ENCODE measurements around the gene RHOBTB3.
A peak's percentile ranks its signal among the peaks of the same experiment; 100 is the strongest.

Gene RHOBTB3

DNA sequence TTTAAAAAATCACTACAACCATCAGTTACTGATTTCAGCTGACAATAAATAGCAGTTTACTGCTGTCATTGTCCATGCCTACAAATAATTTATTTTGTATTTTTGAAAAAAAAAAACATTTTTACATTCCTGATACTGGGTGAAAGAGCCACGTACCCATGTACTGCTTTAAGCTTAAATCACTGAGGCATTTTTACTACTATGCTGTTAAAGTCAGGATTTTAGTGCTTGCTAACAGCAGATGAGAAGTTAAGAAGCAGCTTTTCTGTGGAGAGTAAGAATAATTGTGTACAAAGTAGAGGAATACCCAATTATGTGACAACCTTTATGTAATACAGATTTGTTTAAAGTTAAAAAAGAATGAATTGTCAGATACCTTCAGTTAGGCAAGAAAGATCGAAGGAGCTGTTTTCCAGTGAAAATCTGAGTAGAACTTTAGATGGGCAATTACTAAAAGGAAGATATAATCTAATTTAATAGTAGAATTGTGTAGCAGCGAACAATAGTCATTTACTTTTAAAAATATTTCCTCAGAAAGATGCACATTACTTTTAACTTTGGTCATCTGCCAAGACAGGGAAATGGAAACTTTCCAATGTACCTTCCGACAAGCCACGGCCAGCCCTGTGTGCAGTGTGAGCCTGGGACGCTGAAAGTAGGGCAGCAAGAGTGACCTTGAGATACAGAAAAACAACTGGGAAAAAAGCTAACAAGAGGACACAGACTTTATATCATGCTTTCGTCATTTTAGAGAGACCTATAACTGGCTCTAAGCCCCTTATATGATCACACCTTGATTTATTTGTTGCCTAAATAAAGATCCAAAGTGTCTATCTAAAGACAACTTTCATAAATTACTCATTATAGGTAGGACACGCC, 39.9 kb downstream of the RHOBTB3 start:
- no peak for DNase-seq

DNA sequence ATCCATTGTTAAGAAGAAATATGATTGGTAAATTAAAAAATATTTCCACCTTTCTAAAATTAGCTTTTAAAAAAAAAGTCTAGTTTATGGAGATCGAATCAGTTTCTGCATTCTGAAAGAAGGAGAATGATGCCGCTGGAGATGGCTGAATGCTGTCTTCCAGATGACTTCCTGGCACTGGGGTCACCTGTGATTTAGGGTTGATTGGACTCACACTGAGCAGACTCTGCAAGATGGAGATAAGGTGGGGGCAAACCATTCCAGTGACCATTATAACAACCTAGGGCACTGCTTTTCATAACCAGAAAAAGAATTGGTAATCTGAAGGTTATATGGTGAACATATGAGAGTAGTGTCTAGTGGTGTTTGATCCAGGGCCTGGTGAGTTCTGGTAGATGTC, 40.8 kb downstream of the RHOBTB3 start:
- no peak for DNase-seq

DNA sequence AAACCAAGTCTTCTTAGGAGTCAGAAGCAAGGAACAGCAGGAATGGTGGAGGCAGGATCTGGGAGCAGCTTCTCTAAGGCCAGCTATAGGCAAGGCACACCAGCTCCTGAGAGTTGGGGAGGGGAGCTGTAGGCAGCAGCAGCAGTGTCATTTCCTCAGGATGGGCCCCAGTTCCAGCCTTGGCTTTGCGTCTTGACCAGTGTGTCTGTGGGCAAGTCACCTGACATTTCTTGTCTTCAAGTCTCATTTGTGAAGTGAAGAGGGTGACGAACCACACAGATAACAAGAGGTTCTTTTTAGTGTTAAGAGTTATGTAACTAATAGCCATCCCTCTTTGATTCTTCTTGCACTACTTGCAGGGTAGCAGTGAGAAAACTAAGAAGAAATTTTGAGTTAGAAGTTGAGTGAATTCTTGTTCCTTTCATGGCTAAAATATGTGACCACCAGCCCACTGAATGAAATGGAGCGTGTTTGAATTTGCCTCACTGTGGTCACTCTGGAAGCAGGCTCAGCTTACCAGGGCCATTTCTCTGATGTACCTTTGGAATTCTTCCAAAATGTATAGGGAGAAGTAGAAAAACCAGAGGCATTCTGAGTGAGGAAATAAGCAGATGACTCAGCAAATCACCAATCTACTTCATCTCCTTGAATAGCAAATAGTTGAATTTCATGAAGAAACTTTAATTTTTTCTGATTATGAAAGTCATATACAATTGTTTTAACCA, 42.4 kb downstream of the RHOBTB3 start:
- DNase-seq: no peak

DNA sequence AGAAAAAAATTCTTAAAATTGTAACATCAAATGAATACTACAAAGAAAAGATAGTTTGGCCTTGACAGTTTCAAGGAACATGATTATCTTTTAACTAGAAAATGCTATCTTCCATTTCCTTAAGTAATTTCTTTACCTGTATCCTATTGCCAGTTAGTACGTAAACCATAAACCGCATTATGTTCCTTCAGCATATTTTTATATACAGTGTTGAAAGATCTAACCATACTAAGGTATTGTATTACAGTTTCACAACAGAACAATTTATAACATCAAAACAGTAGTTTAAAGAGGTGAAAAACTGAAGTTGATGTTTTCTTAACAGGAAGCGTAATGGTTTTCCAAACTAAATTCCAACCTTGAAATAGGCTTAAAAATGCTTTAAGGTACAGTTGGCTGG, 46.3 kb downstream of the RHOBTB3 start:
- no peak for DNase-seq

DNA sequence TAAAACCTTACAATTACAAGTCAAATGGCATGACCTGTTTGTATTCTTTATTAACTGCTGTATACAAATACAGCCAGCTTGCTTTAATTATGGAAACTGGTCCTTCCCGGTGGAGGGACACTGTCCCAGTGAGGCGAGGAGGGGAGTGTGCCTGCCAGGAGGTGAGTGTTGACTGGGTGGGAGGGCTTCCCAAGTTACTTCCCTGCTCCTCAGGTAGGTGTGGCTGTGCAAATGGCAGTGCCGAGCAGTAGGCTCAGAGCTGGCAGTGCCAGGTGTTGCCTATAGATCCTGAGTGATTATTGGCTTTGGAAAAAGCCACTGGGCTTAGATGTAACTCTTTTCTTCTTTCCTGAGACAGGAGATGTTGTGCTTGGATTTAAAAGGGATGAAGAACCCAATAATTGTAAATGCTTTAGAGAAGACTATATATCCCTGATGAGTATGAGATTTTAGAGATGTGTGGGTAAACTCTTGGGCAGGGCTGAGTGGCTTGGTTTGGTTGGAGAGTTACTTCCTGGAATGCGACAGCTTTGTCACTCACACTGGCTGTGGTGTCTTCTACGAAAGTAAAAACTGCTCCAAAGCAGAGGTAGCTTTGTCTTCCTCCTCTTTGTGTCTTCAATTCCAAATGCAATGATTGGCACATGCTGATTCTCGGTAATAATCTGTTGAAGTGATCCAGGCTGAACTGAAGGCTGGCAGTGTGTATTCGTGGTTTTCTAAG, 47.7 kb downstream of the RHOBTB3 start:
- DNase-seq: no peak

DNA sequence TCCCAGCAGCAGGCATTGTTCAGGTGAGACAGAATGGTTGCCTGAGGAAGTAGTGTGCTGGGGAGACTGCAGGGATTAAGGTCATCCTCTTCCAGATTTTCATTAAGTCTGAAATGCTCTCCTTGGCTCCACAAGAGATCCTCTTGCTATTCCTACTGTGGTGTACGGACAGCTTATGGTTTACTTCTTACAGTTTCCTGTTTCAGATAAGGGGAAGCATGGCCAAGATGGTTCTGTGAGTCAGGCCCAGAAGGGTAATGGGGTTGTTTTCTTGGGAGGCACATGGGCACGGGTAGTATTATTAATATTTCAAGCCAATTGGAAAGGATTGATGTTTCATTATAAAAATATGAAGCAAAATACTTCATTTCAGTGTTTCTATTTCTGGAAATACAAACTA, 48.5 kb downstream of the RHOBTB3 start:
- no peak for DNase-seq

DNA sequence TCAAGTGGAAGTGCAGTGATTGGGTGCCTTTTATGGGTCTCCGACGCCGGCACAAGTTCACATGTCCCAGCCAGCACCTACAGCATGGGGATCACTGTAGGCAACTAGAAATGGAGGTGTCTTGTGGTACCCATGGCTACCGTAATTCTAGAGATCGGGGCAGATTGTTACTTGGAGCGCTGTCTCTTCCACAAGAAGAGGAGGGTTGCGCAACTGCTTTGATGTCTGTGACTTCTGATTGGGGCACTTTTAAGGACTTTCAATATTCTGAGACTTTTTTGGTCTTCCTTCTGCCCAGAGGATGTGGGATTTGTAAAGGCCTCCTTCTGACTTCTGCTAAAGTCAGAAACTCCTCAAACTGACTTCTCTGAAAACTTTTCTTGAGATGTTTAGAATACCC, 49.5 kb downstream of the RHOBTB3 start:
- DNase-seq: no peak

DNA sequence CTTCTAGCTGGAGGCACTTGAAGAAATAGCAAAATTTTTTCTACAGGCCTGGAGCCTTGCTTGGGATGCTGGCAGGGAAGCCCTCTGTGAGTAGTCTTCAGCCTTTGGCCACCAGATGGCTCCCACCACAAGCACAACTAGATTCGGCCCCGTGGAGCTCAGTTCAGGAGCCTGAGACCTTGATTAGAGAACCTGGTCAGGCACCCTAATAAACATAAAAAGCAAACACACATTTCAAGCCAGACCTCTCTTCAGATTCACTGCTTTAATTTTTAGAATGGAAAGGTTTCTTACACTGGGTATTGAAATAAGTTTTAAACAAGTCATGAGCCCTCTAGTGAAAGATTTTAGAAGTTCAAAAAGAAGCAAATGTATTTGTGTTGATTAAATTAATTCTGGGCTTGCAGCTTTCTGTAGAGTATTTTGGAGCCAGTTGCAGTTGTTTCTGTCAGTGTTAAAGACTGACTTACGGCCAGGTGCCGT, 50.0 kb downstream of the RHOBTB3 start:
- peak; percentile 81 for DNase-seq

DNA sequence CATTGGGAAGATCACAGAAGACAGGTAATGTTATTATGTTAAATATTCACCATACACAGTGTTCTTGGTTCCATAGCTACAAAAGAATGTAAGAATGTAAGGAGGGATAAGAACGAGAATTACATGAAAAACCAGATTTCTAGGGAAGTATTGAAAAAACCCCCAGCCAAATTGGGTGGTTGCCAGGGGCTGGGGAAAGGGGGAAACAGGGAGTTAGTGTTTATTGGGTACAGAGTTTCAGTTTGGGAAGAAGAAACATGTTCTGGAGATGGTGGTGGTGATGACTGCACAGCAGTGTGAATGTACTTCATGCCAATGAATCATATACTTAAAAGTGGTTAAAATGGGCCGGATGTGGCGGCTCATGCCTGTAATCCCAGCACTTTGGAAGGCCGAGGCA, 51.0 kb downstream of the RHOBTB3 start:
- no peak for DNase-seq

DNA sequence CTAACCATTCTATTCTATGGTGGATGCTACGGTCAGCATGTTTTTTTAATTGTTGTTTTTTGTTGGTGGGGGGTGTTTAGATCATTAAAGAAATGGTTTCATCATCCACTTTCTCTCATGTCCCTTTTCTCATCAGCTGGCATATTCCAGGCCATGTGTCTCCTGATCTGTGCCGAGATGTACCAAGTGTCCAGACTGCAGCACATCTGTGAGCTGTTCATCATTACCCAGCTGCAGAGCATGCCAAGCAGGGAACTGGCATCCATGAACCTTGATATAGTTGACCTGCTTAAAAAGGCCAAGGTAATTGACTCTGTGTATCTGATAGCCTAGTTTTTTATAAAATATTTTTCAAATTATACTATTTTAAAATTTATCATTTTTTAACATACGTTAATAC, 52.5 kb downstream of the RHOBTB3 start:
- DNase-seq: no peak

DNA sequence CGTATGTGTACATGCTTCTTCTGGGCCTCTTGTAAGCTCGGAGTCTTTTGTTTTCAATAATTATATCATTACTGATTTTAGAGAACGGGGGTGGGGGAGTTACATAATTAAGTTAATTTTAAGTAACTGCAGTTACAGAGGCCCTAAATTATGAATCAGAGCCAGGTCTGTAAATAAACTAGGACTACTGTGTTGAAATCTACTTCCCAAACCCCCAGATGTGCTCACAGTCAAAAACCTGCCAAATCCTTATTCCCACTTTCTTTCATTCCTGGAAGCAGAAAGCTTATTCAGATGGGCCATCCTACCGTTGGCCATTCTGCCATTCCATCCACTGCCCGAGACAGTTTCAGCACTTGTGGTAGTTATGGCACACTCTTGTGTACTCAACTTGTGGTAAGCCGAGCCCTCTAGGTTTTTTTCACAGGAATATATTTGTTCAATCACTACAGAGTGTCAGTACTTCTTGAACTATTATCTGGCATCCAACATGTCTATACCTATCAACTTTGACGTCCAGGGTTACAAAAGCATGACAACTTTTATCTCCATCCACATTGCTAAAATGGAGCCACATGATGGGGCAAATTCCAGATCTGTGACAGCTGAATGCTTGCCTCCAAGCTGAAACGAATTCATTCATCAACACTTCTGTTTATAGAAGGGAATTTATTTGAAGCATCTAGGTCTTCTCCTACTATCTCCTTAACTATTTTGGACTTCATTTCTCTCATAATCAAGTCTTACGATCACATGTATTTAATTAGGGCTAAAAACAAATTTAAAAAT, 53.6 kb downstream of the RHOBTB3 start:
- DNase-seq: no peak

DNA sequence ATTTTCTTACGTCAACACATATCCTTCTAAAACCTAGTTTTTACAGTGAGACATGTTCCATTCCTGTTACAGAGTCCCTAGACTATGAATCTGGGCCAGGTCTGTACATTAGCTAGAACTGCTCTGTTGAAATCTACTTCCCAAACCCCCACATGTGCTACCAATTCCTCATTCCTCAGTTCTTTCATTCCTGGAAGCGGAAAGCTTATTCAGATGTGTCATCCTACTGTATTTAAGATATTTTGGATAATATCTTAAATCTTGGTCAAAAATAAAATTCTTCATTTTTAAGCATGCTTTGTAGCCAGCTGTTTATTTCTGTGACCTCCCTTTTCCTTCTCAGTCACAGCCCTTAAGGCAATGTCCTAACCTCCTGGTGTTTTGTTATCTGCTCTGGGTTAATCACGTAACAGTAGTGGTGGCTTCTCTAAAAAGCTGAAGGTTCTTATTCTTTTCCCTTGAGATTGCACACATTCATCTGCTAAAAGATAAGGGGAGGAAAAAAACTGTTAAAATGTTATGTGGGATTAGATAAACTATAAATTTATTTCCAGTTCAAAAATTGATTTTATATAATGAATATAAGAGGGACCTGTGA, 55.8 kb downstream of the RHOBTB3 start:
- DNase-seq: no peak

DNA sequence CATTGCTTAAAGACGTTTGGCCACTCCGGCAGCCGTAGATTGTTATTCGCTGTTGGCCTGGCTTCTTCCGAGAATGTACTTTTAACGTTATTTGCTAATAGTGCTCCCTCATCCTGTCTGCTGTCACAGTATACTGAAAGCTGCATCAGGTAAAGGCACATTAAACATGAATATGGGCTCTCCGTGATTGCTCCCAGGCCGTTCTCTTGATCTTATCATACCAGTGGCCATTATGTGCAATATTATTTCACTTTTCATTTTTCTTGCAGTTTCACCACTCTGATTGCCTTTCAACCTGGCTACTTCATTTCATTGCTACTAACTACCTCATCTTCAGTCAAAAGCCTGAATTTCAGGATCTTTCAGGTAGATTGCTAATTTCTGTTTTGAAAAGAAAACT, 57.4 kb downstream of the RHOBTB3 start:
- no peak for DNase-seq

DNA sequence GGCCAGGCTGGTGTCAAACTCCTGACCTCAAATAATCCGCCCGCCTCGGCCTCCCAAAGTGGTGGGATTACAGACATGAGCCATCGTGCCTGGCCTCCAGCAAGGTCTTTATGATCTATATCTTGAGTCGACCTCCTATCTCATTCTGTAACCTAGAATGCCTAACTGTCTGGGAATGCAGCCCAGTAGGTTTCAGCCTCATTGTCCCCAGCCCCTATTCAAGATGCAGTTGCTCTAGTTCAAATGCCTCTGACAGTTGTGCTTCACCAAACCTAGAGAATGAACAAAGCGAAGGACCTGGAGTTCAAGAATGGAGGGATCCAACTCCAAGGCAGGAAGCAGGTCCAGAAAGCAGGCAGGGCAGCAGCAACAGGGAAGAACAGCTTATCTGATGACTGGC, 60.6 kb downstream of the RHOBTB3 start:
- no peak for DNase-seq

DNA sequence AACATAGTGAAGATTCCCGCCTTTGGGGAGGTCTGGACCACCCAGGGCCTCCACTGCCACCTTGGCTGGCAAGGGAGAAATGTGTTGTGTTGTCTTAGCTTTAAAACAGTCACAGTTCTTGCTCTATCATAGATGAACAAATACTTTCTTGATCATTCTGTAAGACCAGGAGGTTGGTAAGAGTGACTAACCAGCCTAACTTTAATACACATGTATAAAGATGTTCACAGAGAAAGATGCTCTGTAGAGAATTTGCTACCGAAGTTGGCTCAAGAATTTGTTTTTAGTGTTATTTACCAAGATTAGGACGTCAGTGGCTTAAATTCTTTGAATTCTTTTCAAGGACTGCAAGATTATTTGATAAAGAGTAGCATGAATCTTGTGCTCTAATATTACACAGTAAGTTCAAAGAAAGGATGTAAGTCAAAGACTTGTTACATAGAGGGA, 63.0 kb downstream of the RHOBTB3 start:
- no peak for DNase-seq

DNA sequence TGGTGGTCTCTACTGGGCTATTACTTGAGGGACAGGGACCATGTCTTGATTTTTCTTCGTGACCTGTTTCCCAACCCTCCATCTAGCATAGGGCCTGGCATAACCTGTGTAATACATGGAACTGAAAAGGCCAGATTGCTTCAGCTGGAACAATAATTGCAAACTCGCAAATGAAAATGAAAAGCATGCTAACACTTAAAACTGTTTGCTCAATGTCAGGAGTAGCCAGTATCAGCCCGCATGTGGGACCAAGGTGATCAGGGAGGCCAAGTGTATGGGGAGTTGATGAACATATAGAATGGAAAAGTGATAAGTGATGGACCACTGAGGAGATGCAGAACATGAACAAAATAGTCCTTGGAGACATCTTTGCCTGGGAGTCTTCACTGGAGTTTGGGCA, 66.2 kb downstream of the RHOBTB3 start:
- no peak for DNase-seq

DNA sequence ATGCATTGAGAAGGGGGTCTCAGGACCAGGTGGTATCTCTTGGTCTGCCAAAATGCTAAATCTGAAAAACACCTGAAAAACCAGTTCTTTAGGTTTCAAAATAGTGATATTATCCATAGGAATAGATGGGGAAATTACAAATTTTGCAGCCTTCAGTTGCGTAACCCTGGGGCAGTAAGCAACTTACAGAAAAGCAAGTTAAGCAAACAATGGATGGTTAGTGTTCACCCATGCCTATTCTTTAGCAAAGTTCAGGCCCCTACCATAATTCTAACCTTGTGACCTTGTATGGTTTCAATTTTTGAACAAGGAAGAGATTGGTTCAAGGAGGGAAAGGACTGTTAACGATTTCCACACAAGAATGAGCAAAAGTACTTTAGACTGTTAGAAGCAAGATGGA, 66.9 kb downstream of the RHOBTB3 start:
- DNase-seq: no peak

DNA sequence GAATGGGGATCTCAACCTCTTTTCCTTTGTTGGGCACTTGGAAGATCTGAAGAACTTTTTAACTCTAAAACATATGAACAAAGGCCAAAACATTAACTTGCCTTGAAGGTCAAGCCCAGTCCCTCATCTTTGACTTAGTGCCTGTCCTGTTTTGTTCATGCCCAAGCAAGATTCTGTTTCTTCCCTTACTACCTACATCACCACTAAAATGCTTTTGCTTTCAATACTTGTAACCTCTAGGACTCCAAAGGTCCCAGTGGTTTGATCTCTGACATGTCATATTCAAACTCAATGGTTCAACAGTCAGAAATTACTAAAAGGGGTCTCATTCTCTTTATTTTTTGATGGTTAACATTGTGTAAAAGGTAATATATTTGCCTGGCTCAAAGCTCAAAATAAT, 67.4 kb downstream of the RHOBTB3 start:
- no peak for DNase-seq

DNA sequence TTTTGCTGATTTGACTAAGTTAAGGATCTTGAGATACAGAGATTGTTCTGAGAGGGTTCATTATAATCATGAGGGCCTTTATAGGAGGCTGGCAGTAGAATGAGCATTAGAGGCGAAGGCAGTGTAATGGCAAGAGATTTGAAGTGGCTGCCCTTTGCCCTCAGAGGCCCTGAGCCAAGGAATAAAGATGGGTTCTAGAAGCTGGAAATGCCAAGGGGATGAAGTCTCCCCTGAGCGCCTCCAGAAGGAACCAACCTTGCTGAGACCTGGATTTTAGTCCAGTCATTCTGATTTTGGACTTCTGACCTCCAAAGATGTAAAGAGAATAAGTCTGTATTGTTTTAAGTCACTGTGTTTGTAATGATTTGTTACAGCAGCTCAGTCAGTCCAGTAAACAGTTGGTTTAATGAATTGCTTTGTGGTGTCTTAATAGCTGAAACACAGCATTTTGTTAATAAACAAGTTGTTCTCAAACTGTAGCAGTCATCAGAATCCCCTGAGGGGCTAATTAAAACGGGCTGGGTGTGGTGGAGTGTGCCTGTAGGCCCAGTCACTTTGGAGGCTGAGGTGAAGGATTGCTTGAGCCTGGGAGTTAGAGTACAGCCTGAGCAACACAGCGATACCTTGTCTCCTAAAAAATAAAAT, 68.2 kb downstream of the RHOBTB3 start:
- DNase-seq: no peak

DNA sequence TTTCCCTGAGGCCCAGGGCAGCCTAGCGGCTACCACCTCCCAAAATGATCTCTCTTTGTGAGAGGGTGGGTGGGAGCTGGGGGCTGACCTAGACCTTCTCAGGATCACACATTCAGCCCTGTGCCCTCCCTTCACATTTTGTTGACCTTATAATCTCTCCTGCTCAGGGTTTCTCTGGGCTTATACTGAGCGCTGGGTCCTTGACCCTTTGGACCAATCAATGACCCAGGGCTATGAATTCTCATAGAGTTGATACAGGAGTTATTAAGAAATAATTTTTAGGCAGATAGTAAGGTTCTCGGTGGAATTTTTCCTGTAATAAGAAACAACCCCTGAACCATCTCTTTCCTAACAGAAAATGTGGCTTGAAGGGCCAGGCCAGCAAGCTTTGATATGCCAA, 69.4 kb downstream of the RHOBTB3 start:
- DNase-seq: no peak

DNA sequence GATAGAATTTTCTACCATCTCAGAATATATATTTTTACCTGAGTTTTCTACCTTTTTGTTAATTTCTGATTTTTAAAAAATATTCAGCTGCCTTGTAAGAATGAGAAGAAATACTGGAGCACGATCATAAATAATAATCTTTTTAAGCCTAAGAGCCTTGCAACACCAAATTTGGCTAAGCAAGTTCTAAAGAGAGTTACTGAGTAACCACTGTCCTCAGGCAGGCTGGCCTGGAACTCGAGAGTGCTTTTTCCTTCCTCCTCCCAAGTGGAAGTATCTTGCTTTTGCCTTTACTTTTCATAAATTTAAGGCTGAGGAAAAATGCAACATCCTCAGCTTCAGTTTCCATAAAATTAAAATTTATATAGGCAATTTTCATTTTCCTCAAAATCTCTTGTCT, 70.4 kb downstream of the RHOBTB3 start:
- no peak for DNase-seq

DNA sequence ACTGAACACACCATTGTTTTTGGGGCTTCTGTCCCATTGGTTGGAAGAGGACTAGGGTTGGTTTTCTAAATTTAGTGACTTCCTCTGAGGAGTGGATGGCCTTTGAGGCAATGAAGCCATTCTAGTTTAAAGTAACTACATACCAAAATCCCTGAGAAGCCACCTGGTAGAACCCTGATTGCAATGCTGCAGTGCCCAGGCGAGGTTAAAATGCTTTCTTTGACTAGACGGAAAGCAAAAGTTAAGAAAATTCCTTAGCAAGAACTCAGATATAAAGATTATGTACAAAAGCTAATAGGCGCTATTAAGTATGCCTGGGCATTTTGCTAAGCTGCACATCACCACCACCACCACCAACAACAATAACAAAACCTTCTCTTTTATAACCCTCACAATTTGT, 70.8 kb downstream of the RHOBTB3 start:
- no peak for DNase-seq

Measured in activated CD4-positive, alpha-beta T cell treated with anti-CD3 and anti-CD28 coated beads, Interleukin-10, Interleukin-2, amounts not matched to agents 100 ng/mL and 50 ng/mL, durations not matched to agents 16 hours and 8 hours (primary cell).